GM12878 (cell line): Measurements from ENCODE around the gene AK5. TPM values are rescaled to one million over a fixed set of nuclear protein-coding genes. Genes with fewer than 3 reads are reported as not detected.

Experiments used
- ATAC-seq: fragments of 200-7000 bp; cut with Tn5 transposase; 3 replicates; pipeline ENCODE4 v1.9.1; 2020; ENCODE audit warnings: mild to moderate bottlenecking, moderate library complexity
- BruUV-seq: library from RNA; stranded (reverse); fragments of 400-500 nt; replicated peaks from 2 replicates; lab custom pipeline; 2021; lab: Mats Ljungman, UMichigan
- CTCF ChIA-PET: fragments of 300-600 bp; sonication (Branson Sonifier 250); formaldehyde crosslinking; extraction: SDS; loops from one replicate; lab custom pipeline; 2021; ENCODE audit warnings: inconsistent platforms; lab: Yijun Ruan, JAX
- POLR2A ChIA-PET: fragments of 350-600 bp; formaldehyde crosslinking; extraction: SDS; loops from one replicate; lab custom pipeline; 2021; ENCODE audit warnings: inconsistent platforms; lab: Charles Lee
- RAD21 ChIA-PET: fragments of 300-600 bp; sonication (Branson Sonifier 250); formaldehyde crosslinking; loops from one replicate; lab custom pipeline; 2023; ENCODE audit warnings: antibody characterized with exemption; ENCODE audit not compliant: unreplicated experiment; lab: Charles Lee
- SMC1A ChIA-PET: fragments of 300-600 bp; sonication (Branson Sonifier 250); formaldehyde crosslinking; loops from one replicate; lab custom pipeline; 2023; ENCODE audit not compliant: unreplicated experiment, uncharacterized antibody; lab: Charles Lee
- DNase-seq: peaks from one replicate; pipeline ENCODE4 v3.0.0-alpha.2; 2011; ENCODE audit warnings: low read depth, low spot score
- FAIRE-seq: peaks from 3 replicates; lab custom pipeline; 2011; peaks lifted over from hg19 to GRCh38; lab: Jason Lieb, UNC
- H2AFZ ChIP-seq: 2 replicates; pipeline ENCODE4 v1.6.0; 2011; ENCODE audit warnings: low read depth, low read length, control low read depth; ENCODE audit not compliant: control insufficient read depth
- H3K27ac ChIP-seq: 2 replicates; pipeline ENCODE4 v1.5.1; 2011; ENCODE audit warnings: control low read depth; ENCODE audit not compliant: control insufficient read depth, insufficient read depth
- H3K27me3 ChIP-seq, 2 experiments: replicated peaks in 1 of 2; 2 replicates each; pipeline versions ENCODE4 v1.6.0 to v1.6.1; 2011; ENCODE audit warnings: low read length in 1 of 2; ENCODE audit not compliant: control insufficient read depth in 2 of 2, insufficient read depth in 2 of 2
- H3K36me3 ChIP-seq, 2 experiments: 2 replicates each; pipeline ENCODE4 v1.5.1; 2011; ENCODE audit warnings: low read length in 1 of 2; ENCODE audit not compliant: control insufficient read depth in 2 of 2, insufficient read depth in 2 of 2
- H3K4me1 ChIP-seq: 2 replicates; pipeline ENCODE4 v1.6.1; 2011; ENCODE audit warnings: mild to moderate bottlenecking, low read length, moderate library complexity, mixed read lengths; ENCODE audit not compliant: control insufficient read depth, insufficient read depth
- H3K4me2 ChIP-seq: 2 replicates; pipeline ENCODE4 v1.6.0; 2011; ENCODE audit warnings: control low read depth; ENCODE audit not compliant: control insufficient read depth, insufficient read depth
- H3K4me3 ChIP-seq: fragments of 200-600 bp; sonication (generic); 2 replicates; pipeline ENCODE4 v1.5.1; 2016
- H3K79me2 ChIP-seq: 2 replicates; pipeline ENCODE4 v1.6.0; 2011; ENCODE audit warnings: low read length; ENCODE audit not compliant: control insufficient read depth, insufficient read depth
- H3K9ac ChIP-seq: 2 replicates; pipeline ENCODE4 v1.8.0; 2011; ENCODE audit warnings: low read length, control low read depth, mixed read lengths; ENCODE audit not compliant: control insufficient read depth, insufficient read depth
- H3K9me3 ChIP-seq: replicated peaks from 3 replicates; pipeline ENCODE4 v1.5.1; 2011; ENCODE audit warnings: mild to moderate bottlenecking, low read length; ENCODE audit not compliant: control insufficient read depth, insufficient read depth
- H4K20me1 ChIP-seq: 2 replicates; pipeline ENCODE4 v1.6.0; 2011; ENCODE audit not compliant: control insufficient read depth, insufficient read depth
- CTCF ChIP-seq, 3 experiments: IDR thresholded peaks in 2 of 3; conservative IDR thresholded peaks in 1 of 3; 2 replicates each; pipeline ENCODE4 v1.5.1; 2011; ENCODE audit warnings: low read depth in 3 of 3, low read length in 3 of 3, mild to moderate bottlenecking in 3 of 3, control low read depth in 2 of 3, moderate library complexity in 2 of 3, inconsistent platforms in 1 of 3, mixed read lengths in 1 of 3; ENCODE audit not compliant: control insufficient read depth in 2 of 3, insufficient read depth in 1 of 3; ENCODE audit errors: extremely low read depth in 1 of 3
- ESRRA ChIP-seq: IDR thresholded peaks from 2 replicates; pipeline ENCODE4 v1.6.1; 2012; ENCODE audit warnings: mild to moderate bottlenecking, low read length, improper control_type of control experiment
- EZH2 ChIP-seq: IDR thresholded peaks from 2 replicates; pipeline ENCODE4 v1.6.1; 2012; ENCODE audit warnings: low read depth, mild to moderate bottlenecking, control low read depth, inconsistent platforms, low read length, borderline replicate concordance; ENCODE audit not compliant: control insufficient read depth
- HDGF ChIP-seq: fragments of 450-650 bp; IDR thresholded peaks from 2 replicates; pipeline ENCODE4 v1.6.1; 2016; ENCODE audit warnings: antibody characterized with exemption
- KDM1A ChIP-seq: fragments of 200-600 bp; sonication (generic); IDR thresholded peaks from 2 replicates; pipeline ENCODE4 v1.6.1; 2016; ENCODE audit warnings: borderline replicate concordance
- MTA2 ChIP-seq: fragments of 450-650 bp; IDR thresholded peaks from 2 replicates; pipeline ENCODE4 v1.6.1; 2016; ENCODE audit warnings: low read depth, mild to moderate bottlenecking, moderate library complexity
- MXI1 ChIP-seq: fragments of 150-350 bp; IDR thresholded peaks from 2 replicates; pipeline ENCODE4 v1.6.1; 2011; ENCODE audit warnings: low read depth, mild to moderate bottlenecking, inconsistent platforms, low read length, improper control_type of control experiment
- PAX5 ChIP-seq: IDR thresholded peaks from 2 replicates; pipeline ENCODE4 v1.6.1; 2011; ENCODE audit warnings: low read depth, low read length, borderline replicate concordance
- RBBP5 ChIP-seq: fragments of 200-600 bp; sonication (generic); conservative IDR thresholded peaks from 2 replicates; pipeline ENCODE4 v1.6.1; 2016
- RFX5 ChIP-seq: IDR thresholded peaks from 2 replicates; pipeline ENCODE4 v1.6.1; 2011; ENCODE audit warnings: low read depth, low read length, improper control_type of control experiment
- SMAD1 ChIP-seq: fragments of 450-650 bp; IDR thresholded peaks from 2 replicates; pipeline ENCODE4 v1.6.1; 2018; ENCODE audit warnings: mild to moderate bottlenecking, low read depth; ENCODE audit not compliant: partially characterized antibody
- SMARCA5 ChIP-seq: fragments of 450-650 bp; IDR thresholded peaks from 2 replicates; pipeline ENCODE4 v1.6.1; 2017; ENCODE audit warnings: mild to moderate bottlenecking
- STAT3 ChIP-seq: IDR thresholded peaks from 2 replicates; pipeline ENCODE4 v1.6.1; 2011; ENCODE audit warnings: low read depth, low read length, improper control_type of control experiment
- TCF3 ChIP-seq: IDR thresholded peaks from 2 replicates; pipeline ENCODE4 v1.6.1; 2012; ENCODE audit warnings: low read depth, mild to moderate bottlenecking, low read length, borderline replicate concordance; ENCODE audit not compliant: insufficient read depth
- YBX1 ChIP-seq: fragments of 450-650 bp; IDR thresholded peaks from 2 replicates; pipeline ENCODE4 v1.6.1; 2016; ENCODE audit warnings: antibody characterized with exemption
- ZNF622 ChIP-seq: fragments of 450-650 bp; IDR thresholded peaks from 2 replicates; pipeline ENCODE4 v1.6.1; 2017; ENCODE audit warnings: mild to moderate bottlenecking, inconsistent platforms
- WGBS: methylation state at CpG from one replicate; pipeline ENCODE4 v1.1.6; 2016; ENCODE audit warnings: low lambda C conversion rate; ENCODE audit not compliant: insufficient replicate concordance, insufficient coverage; ENCODE audit errors: missing lambda C conversion rate; 5-methylcytosine and 5-hydroxymethylcytosine counted together
- in situ Hi-C: fragments of 300-500 bp; cut with MboI; formaldehyde crosslinking; loops from 9 replicates; pipeline ENCODE4 v1.14.3; 2018; ENCODE audit warnings: mixed read lengths
- intact Hi-C: fragments of 100-400 bp; cut with micrococcal nuclease; formaldehyde crosslinking; loops from one replicate; pipeline ENCODE4 v1.14.2; 2022; ENCODE audit not compliant: unreplicated experiment
- polyA plus RNA-seq, 11 experiments: library from polyadenylated mRNA; depleted of rRNA in 4 of 11; unstranded in 6 of 11; stranded (reverse) in 5 of 11; fragments of >200 nt; fragmentation: Nextera tagmentation in 4 of 11; fragmentation: Illumina TruSeq in 1 of 11; extraction: Ambion mirVana in 4 of 11; extraction: Trizol in 1 of 11; gene quantifications; 1 replicate in 1 of 11; 2 replicates in 10 of 11; pipeline versions ENCODE4 v1.2.1 to v1.2.3, GENCODE V29; 2011 to 2016; ENCODE audit warnings: inconsistent platforms in 2 of 11, missing spikeins in 2 of 11, low read depth in 1 of 11
- total RNA-seq, 4 experiments: library from RNA; depleted of rRNA in 3 of 4; stranded (reverse); fragments of >200 nt in 3 of 4; fragmentation: Illumina TruSeq in 1 of 4; extraction: Trizol in 1 of 4; gene quantifications; 2 replicates each; pipeline versions ENCODE4 v1.2.1 to v1.2.3, GENCODE V29; 2013 to 2021
- TF ChIP-seq, protein P1 (sequence below): IDR thresholded peaks from 2 replicates; pipeline ENCODE4 v1.6.1; 2012; ENCODE audit warnings: low read depth, low read length, improper control_type of control experiment
- TF ChIP-seq, protein P2 (sequence below): IDR thresholded peaks from 2 replicates; pipeline ENCODE4 v1.6.1; 2011; ENCODE audit warnings: borderline replicate concordance, low read depth, mild to moderate bottlenecking, moderate library complexity, mixed read lengths, low read length; ENCODE audit not compliant: insufficient read depth; ENCODE audit errors: extremely low read length

The AK5 gene
- total and polyA plus RNA-seq, 10 of the 15 experiments (the other 5 are each of a cell fraction or from before 2014, with no cell fraction given), result 0.08 to 0.33 TPM; not detected in 8

DNA sequence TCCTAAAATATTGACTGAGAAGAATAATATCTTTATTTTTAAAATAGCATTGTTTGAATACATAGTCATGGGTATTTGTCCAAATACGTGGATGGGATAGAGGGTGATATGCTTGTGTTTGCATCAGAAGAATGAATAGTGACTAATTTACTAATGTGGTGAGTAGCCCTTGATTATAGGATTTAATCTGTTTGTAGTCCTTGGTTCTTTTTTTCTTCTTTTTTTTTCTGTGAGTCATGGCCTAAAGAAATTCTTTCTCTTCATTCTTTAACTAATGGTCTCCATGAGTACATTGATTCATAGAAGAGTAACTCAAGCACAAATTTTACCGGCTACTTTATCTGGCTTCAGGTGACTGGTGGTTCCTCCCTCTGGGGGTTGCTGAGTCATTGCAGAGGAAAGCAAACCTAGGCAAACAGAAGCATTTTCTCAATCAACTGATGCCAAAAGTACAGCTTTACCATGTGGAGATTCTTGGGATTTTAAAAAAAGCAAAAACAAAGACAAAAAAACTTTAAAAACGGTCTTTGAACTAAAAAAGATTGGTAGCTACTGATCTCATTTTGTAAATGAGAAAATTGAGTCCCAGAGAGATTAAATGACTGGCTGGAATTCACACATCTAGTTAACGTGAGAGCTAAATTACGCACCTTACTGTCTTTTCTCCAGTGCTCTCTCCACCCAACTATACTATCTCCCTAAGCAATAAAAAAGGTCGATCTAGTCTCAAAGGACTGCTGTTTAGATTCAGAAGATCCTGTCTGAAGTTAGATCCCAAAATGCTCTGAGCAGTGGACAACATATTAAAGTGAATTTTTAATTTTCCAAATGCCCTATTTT lies 40.5 kb downstream of the AK5 start:
- CTCF ChIA-PET, result no interaction called here
- no peak overlapping the region for H2AFZ ChIP-seq

More for the DNA sequence above, 40.5 kb downstream of the AK5 start:
- BruUV-seq, result no TSS peak
- ChIA-PET POLR2A (no interaction called here), RAD21 (no interaction called here)
- TF ChIP-seq TCF3 (no peak), EZH2 (no peak), ESRRA (no peak), MXI1 (no peak), RFX5 (no peak), ZNF622 (no peak), RBBP5 (no peak), SMARCA5 (no peak), STAT3 (no peak), KDM1A (no peak), MTA2 (no peak), HDGF (no peak), PAX5 (no peak), CTCF (IDR thresholded peaks at IDR 0.05 in 2 of 3, conservative IDR thresholded peaks at IDR 0.05 in 1 of 3; ENCODE audit: control insufficient read depth in 2 of 3, extremely low read depth in 1 of 3, insufficient read depth in 1 of 3, low read depth in 3 of 3, low read length in 3 of 3) (no peak), YBX1 (no peak), SMAD1 (no peak)
- TF ChIP-seq, protein P1, sequence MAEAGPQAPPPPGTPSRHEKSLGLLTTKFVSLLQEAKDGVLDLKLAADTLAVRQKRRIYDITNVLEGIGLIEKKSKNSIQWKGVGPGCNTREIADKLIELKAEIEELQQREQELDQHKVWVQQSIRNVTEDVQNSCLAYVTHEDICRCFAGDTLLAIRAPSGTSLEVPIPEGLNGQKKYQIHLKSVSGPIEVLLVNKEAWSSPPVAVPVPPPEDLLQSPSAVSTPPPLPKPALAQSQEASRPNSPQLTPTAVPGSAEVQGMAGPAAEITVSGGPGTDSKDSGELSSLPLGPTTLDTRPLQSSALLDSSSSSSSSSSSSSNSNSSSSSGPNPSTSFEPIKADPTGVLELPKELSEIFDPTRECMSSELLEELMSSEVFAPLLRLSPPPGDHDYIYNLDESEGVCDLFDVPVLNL, result no peak
- TF ChIP-seq, protein P2, sequence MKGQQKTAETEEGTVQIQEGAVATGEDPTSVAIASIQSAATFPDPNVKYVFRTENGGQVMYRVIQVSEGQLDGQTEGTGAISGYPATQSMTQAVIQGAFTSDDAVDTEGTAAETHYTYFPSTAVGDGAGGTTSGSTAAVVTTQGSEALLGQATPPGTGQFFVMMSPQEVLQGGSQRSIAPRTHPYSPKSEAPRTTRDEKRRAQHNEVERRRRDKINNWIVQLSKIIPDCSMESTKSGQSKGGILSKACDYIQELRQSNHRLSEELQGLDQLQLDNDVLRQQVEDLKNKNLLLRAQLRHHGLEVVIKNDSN, result no peak
- TF ChIP-seq, all 136 proteins: peak for 0
- WGBS, result 30% methylated on average over 6 of the region's 6 CpGs
- H3K79me2 ChIP-seq, result no peaks in the 10 kb centered on the region
- SMC1A ChIA-PET, result interaction anchor here (0.6 to 0.7 kb wide), 4 partner anchors 481 to 1285 kb away, joined by 3 read pairs; no protein-coding TSS in a partner anchor
- no peak for DNase-seq
- no peaks in the 10 kb centered on the region for H3K4me1 ChIP-seq
- in situ Hi-C loops (no loop called here), intact Hi-C loops (no loop called here)
- H3K27me3 ChIP-seq, result no peaks in the 10 kb centered on the region; a peak in 1 of 4 replicates
- no peaks in the 10 kb centered on the region for H3K9me3 ChIP-seq
- no peak overlapping the region for H3K27ac ChIP-seq
- no peak for FAIRE-seq
- H3K4me3 ChIP-seq, result no peak overlapping the region
- H4K20me1 ChIP-seq, result no peaks in the 10 kb centered on the region
- no peak for ATAC-seq
- H3K4me2 ChIP-seq, result no peak overlapping the region
- no peaks in the 10 kb centered on the region for H3K36me3 ChIP-seq
- H3K9ac ChIP-seq, result no peak overlapping the region
